Measurements from ENCODE around the gene TMEM233. TPM values are rescaled to one million over a fixed set of nuclear protein-coding genes. Genes with fewer than 3 reads are reported as not detected.

Gene TMEM233
- total and polyA plus RNA-seq, 2 experiments from 2014 or later: 0.24 to 0.71 TPM

- TF ChIP-seq ZNF114 (CRISPR knock-in tag; IDR thresholded peaks at IDR 0.05): no peak
- no peak for TF ChIP-seq ZNF331 (CRISPR knock-in tag; IDR thresholded peaks at IDR 0.05; ENCODE audit: low read depth)
- TF ChIP-seq CTCF (conservative IDR thresholded peaks at IDR 0.05; ENCODE audit: low read depth in 2 of 2): no peak
- TF ChIP-seq NANOG (IDR thresholded peaks at IDR 0.05; ENCODE audit: borderline replicate concordance): no peak
- TF ChIP-seq JUNB (IDR thresholded peaks at IDR 0.05; ENCODE audit: unreplicated experiment): no peak
- TF ChIP-seq POLR2AphosphoS5 (IDR thresholded peaks at IDR 0.05; ENCODE audit: low read depth): no peak
- no peak for TF ChIP-seq CREB1 (CRISPR knock-in tag; IDR thresholded peaks at IDR 0.05; ENCODE audit: low read depth)
- TF ChIP-seq, protein P1, sequence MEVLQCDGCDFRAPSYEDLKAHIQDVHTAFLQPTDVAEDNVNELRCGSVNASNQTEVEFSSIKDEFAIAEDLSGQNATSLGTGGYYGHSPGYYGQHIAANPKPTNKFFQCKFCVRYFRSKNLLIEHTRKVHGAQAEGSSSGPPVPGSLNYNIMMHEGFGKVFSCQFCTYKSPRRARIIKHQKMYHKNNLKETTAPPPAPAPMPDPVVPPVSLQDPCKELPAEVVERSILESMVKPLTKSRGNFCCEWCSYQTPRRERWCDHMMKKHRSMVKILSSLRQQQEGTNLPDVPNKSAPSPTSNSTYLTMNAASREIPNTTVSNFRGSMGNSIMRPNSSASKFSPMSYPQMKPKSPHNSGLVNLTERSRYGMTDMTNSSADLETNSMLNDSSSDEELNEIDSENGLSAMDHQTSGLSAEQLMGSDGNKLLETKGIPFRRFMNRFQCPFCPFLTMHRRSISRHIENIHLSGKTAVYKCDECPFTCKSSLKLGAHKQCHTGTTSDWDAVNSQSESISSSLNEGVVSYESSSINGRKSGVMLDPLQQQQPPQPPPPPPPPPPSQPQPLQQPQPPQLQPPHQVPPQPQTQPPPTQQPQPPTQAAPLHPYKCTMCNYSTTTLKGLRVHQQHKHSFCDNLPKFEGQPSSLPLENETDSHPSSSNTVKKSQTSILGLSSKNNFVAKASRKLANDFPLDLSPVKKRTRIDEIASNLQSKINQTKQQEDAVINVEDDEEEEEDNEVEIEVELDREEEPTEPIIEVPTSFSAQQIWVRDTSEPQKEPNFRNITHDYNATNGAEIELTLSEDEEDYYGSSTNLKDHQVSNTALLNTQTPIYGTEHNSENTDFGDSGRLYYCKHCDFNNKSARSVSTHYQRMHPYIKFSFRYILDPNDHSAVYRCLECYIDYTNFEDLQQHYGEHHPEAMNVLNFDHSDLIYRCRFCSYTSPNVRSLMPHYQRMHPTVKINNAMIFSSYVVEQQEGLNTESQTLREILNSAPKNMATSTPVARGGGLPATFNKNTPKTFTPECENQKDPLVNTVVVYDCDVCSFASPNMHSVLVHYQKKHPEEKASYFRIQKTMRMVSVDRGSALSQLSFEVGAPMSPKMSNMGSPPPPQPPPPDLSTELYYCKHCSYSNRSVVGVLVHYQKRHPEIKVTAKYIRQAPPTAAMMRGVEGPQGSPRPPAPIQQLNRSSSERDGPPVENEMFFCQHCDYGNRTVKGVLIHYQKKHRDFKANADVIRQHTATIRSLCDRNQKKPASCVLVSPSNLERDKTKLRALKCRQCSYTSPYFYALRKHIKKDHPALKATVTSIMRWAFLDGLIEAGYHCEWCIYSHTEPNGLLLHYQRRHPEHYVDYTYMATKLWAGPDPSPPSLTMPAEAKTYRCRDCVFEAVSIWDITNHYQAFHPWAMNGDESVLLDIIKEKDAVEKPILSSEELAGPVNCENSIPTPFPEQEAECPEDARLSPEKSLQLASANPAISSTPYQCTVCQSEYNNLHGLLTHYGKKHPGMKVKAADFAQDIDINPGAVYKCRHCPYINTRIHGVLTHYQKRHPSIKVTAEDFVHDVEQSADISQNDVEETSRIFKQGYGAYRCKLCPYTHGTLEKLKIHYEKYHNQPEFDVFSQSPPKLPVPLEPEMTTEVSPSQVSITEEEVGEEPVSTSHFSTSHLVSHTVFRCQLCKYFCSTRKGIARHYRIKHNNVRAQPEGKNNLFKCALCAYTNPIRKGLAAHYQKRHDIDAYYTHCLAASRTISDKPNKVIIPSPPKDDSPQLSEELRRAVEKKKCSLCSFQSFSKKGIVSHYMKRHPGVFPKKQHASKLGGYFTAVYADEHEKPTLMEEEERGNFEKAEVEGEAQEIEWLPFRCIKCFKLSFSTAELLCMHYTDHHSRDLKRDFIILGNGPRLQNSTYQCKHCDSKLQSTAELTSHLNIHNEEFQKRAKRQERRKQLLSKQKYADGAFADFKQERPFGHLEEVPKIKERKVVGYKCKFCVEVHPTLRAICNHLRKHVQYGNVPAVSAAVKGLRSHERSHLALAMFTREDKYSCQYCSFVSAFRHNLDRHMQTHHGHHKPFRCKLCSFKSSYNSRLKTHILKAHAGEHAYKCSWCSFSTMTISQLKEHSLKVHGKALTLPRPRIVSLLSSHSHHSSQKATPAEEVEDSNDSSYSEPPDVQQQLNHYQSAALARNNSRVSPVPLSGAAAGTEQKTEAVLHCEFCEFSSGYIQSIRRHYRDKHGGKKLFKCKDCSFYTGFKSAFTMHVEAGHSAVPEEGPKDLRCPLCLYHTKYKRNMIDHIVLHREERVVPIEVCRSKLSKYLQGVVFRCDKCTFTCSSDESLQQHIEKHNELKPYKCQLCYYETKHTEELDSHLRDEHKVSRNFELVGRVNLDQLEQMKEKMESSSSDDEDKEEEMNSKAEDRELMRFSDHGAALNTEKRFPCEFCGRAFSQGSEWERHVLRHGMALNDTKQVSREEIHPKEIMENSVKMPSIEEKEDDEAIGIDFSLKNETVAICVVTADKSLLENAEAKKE (CRISPR knock-in tag; IDR thresholded peaks at IDR 0.05): no peak
- Histone ChIP-seq H4K20me1 (replicated peaks; ENCODE audit: insufficient read depth) (no peaks in the 10 kb centered on the region), H3K4me1 (ENCODE audit: insufficient read depth) (no peaks in the 10 kb centered on the region), H3K9me2 (ENCODE audit: insufficient read depth) (no peaks in the 10 kb centered on the region), H3K4me3 (no peak overlapping the region), H3K79me2 (replicated peaks; ENCODE audit: insufficient read depth) (no peaks in the 10 kb centered on the region), H3K27me3 (ENCODE audit: insufficient read depth) (no peaks in the 10 kb centered on the region), H3F3A (replicated peaks; ENCODE audit: low read depth) (no peaks in the 10 kb centered on the region), H3K27ac (ENCODE audit: low read depth) (no peak overlapping the region), H3K4me2 (no peak overlapping the region), H2AFZ (no peak overlapping the region), H3K36me3 (ENCODE audit: insufficient read depth) (no peaks in the 10 kb centered on the region)
- no peak for ATAC-seq
- DNase-seq (ENCODE audit: low spot score): no peak
- no peak overlapping the region for H3K27ac Mint-ChIP-seq
- no peak overlapping the region for H3K4me3 Mint-ChIP-seq
- H3K27me3 Mint-ChIP-seq (ENCODE audit: insufficient read depth, low read depth, poor library complexity): no peaks in the 10 kb centered on the region
- no peaks in the 10 kb centered on the region for H3K36me3 Mint-ChIP-seq (ENCODE audit: low read depth)
- H3K9me3 Mint-ChIP-seq: peaks cover 3% of the 10 kb centered on the region; the same call in 2 of the 3 replicates
- no peaks in the 10 kb centered on the region for H3K4me1 Mint-ChIP-seq
Measured at GRCh38 chr12:119660076-119660475, 66.5 kb downstream of the TMEM233 start.

All from GM23338 (cell line).